ENCODE results near the gene UGCG.

The UGCG gene

DNA sequence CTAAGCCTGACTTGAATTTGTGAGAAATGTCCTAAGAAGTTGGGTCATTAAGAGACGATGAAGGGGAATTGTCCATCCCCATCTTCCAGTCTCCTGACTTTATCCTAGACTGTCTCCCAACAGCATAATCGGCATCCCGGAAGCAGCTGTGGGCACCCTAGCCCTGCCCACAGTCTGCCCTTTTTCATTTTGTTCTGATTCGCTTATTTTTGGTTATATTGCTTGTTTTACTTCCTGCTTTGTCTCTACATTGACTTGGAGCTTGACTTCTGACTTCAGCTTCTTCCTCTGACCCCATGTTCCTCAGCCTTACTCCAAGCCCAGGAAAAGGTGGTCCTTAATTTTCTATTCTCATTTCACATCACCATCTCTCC lies 41.8 kb downstream of the UGCG start:
- Histone ChIP-seq H3K36me3 (peaks cover 26% of the 10 kb centered on the region), H3K9me3 (no peaks in the 10 kb centered on the region), H3K27ac (peak overlapping the region; percentile 71), H3K4me3 (ENCODE audit: low read depth in 1 of 2, low read length in 1 of 2) (peak overlapping the region in 1 of 2 experiments; percentile 37), H3K4me1 (ENCODE audit: control insufficient read depth in 1 of 2, insufficient read depth in 1 of 2, low read depth in 1 of 2, low read length in 1 of 2) (peaks cover 24 to 31% of the 10 kb centered on the region in 2 experiments), H3K27me3 (no peaks in the 10 kb centered on the region)
- TF ChIP-seq, protein P1, sequence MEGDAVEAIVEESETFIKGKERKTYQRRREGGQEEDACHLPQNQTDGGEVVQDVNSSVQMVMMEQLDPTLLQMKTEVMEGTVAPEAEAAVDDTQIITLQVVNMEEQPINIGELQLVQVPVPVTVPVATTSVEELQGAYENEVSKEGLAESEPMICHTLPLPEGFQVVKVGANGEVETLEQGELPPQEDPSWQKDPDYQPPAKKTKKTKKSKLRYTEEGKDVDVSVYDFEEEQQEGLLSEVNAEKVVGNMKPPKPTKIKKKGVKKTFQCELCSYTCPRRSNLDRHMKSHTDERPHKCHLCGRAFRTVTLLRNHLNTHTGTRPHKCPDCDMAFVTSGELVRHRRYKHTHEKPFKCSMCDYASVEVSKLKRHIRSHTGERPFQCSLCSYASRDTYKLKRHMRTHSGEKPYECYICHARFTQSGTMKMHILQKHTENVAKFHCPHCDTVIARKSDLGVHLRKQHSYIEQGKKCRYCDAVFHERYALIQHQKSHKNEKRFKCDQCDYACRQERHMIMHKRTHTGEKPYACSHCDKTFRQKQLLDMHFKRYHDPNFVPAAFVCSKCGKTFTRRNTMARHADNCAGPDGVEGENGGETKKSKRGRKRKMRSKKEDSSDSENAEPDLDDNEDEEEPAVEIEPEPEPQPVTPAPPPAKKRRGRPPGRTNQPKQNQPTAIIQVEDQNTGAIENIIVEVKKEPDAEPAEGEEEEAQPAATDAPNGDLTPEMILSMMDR (IDR thresholded peaks at IDR 0.05): no peak

DNA sequence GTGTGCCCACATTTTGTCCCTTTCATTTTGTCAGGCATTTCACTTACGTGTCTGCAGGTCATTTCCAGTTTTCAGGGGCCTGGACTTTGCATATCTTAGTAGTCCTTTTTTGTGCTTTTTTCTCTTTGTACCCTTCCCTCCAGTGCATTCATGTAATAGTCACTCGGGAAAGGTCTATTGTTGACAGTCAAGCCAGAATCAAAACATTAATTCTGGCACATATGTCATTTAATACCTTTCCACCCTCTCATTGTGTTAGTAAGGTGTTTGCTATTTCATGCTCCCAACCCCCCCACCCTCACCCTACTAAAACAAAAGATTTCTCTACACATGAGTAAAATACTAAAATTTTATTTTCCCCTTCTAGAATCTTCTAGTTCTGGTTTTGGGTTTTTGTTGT lies 42.7 kb downstream of the UGCG start:
- Histone ChIP-seq H3K9me3 (no peaks in the 10 kb centered on the region), H3K27me3 (no peaks in the 10 kb centered on the region), H3K4me1 (ENCODE audit: control insufficient read depth in 1 of 2, insufficient read depth in 1 of 2, low read depth in 1 of 2, low read length in 1 of 2) (peaks cover 28 to 31% of the 10 kb centered on the region in 2 experiments), H3K27ac (peak overlapping the region; percentile 71), H3K36me3 (peaks cover 17% of the 10 kb centered on the region), H3K4me3 (ENCODE audit: low read depth in 1 of 2, low read length in 1 of 2) (no peak overlapping the region)
- TF ChIP-seq, protein P1 (IDR thresholded peaks at IDR 0.05): no peak

DNA sequence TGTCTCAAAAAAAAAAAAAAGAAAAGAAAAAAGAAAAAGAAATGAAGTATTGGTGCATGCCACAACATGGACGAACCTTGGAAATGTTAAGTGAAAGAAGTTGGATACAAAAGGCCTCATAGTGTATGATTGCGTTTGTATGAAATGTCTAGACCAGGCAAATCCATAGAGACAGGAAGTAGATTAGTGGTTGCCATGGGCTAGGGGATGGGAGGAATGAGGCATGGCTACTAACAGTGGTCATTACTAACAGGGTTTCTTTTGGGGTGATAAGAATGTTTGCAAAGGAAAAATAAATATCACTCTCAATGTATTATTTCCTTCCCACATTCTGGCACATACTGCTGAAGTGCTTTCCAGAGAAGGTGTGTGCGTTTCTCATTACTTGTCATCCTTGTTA lies 44.1 kb downstream of the UGCG start:
- Histone ChIP-seq H3K4me1 (ENCODE audit: control insufficient read depth in 1 of 2, insufficient read depth in 1 of 2, low read depth in 1 of 2, low read length in 1 of 2) (peaks cover 41 to 42% of the 10 kb centered on the region in 2 experiments), H3K9me3 (no peaks in the 10 kb centered on the region), H3K4me3 (ENCODE audit: low read depth in 1 of 2, low read length in 1 of 2) (no peak overlapping the region), H3K27me3 (no peaks in the 10 kb centered on the region), H3K36me3 (peaks cover 6% of the 10 kb centered on the region), H3K27ac (no peak overlapping the region)
- TF ChIP-seq, protein P1 (IDR thresholded peaks at IDR 0.05): no peak

DNA sequence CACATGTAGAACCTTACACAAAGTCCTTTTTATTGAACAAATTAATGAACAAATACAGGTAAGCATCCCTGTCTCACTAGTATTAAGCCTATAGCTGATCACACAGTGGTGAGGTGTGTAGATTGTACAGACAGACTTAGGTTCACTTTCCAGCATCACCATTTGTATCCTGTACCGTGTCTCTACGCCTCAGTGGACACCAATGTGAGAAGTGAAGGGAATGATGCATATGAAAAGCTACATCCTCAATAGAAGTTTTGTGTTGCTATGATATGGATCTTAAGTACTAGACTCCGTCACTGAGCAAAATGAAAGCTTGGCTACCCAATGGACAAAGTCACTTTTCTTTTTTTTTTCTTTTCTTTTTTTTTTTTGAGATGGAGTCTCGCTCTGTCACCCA lies 46.6 kb downstream of the UGCG start:
- Histone ChIP-seq H3K36me3 (no peaks in the 10 kb centered on the region), H3K9me3 (no peaks in the 10 kb centered on the region), H3K27me3 (no peaks in the 10 kb centered on the region), H3K27ac (no peak overlapping the region), H3K4me3 (ENCODE audit: low read depth in 1 of 2, low read length in 1 of 2) (no peak overlapping the region), H3K4me1 (ENCODE audit: control insufficient read depth in 1 of 2, insufficient read depth in 1 of 2, low read depth in 1 of 2, low read length in 1 of 2) (peaks cover 26 to 30% of the 10 kb centered on the region in 2 experiments)
- TF ChIP-seq, protein P1 (IDR thresholded peaks at IDR 0.05): no peak

DNA sequence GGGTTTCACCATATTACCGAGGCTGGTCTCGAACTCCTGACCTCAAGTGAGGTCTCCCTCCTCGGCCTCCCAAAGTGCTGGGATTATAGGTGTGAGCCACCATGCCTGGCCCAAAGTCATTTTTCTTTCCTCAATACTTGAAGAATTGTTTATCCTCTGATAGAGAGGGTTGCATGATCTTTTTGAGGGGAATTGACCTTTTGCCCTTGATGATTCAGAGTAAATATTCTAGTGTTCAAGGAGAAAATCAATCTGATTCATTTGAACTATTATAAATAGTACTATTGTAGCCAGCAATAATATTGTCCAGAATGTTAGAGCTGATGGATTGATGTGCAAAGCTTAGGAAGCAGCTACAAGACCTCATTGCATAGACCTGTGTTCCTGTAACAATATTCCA lies 47.1 kb downstream of the UGCG start:
- no peak overlapping the region for H3K27ac ChIP-seq
- TF ChIP-seq, protein P1 (IDR thresholded peaks at IDR 0.05): no peak
- H3K9me3 ChIP-seq: no peaks in the 10 kb centered on the region
- no peaks in the 10 kb centered on the region for H3K27me3 ChIP-seq
- no peak overlapping the region for H3K4me3 ChIP-seq (ENCODE audit: low read depth in 1 of 2, low read length in 1 of 2)
- H3K36me3 ChIP-seq: no peaks in the 10 kb centered on the region
- H3K4me1 ChIP-seq (ENCODE audit: control insufficient read depth in 1 of 2, insufficient read depth in 1 of 2, low read depth in 1 of 2, low read length in 1 of 2): peaks cover 21 to 24% of the 10 kb centered on the region in 2 experiments

Measured in neutrophil (primary cell).